Stimulated activated CD4-positive, alpha-beta T cell treated with anti-CD3 and anti-CD28 coated beads, Interleukin-15, amount 100 ng/mL, for 1 hour (primary cell): Measurements from ENCODE around the gene ARVCF.

Experiments used
- DNase-seq, 2 donors: peaks; one replicate each; pipeline ENCODE4 v3.0.0-alpha.2; 2020; ENCODE audit warnings: low read depth in 1 of 2, low spot score in 1 of 2

ARVCF gene

DNA sequence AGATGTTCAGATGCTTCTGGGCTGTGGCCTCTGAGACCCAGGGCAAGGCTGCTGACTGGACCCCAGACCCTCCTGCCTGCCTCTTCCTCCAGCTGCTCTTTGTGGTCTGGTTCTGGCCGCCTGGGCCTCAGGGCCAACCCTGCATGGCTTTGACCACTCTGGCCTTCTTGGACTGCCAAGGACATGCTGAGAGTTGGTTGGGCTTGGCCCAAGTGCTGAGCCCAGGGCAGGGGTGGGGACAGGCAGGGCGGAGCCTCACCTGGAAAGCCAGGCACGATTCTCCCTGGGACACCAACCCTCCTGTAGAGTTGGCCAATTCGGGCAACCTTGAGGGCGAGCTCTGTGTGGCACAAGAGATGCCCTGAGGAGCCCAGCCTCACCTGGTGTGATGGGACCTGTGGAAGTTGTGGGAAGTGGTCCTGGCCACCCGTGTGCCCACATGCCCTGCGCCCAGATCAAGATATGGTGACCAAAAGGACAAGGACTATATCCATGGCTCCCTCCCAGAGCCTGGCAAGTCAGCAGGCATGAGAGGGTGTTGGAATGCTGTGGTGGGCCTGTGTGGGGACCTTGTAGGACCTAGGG, 15.9 kb upstream of the ARVCF start:
- no peak for DNase-seq

DNA sequence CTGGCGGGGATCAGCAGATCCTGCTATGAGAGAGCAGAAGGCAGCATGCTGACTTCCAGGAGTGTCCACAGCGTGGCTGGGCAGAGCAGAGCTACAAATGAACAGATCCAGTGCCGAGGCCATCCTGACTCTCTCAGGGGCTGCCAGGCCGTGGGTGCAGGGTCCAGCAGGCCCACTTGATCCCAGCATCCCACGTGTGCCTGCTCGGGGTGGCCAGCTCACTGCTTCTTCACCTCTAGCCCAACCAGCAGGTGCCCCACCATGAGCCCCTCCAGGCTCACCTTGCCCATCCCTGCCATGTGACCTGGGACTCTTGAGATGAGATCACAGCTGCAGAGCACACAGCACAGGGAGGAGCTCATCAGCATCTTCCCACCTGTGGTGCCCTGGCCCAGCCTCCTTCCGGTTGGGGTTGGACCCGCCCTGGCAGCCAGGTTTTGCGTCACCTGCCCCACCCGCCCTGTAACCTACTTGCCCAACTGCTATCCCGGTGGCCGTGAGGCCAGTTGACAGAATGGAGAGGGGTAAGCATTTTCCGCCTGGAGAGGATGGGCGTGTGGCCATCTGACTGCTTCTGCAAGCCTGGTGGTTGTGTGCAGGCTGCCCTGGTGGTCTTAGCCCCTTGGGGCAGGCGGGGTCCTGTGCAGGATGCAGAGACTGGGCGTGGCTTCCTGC, 15.2 kb upstream of the ARVCF start:
- no peak for DNase-seq

DNA sequence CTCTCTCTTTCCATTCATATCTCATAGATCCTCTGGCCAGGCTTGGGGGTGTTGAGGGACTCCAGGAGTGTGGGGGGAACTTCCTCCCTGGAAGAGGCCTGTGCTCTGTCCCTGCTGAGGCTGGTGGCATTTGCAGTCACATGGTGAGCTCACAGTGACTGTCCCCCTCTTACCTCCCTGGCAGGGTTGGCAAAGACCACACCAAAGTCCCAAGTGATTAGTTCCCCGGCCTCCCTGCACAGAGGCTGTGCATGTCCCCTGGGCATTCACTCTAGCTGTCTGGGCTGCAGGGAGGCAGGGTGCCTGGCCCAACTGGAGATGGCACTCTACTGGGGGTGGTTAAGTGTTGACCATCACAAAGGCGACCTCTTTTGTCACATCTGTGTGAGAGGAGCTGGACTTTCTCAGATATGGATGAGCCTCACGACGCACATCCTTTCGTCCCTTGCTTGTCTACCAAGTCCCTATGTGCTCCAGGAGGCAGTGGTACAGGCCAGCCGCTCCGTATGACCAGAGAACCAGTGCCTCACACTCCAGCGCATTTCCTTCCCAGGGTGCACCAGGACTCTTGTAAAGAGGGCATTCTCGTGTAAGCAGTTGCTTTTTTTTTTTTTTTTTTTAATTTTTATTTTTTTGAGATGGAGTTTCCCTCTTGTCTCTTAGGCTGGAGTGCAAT, 13.1 kb upstream of the ARVCF start:
- no peak for DNase-seq

DNA sequence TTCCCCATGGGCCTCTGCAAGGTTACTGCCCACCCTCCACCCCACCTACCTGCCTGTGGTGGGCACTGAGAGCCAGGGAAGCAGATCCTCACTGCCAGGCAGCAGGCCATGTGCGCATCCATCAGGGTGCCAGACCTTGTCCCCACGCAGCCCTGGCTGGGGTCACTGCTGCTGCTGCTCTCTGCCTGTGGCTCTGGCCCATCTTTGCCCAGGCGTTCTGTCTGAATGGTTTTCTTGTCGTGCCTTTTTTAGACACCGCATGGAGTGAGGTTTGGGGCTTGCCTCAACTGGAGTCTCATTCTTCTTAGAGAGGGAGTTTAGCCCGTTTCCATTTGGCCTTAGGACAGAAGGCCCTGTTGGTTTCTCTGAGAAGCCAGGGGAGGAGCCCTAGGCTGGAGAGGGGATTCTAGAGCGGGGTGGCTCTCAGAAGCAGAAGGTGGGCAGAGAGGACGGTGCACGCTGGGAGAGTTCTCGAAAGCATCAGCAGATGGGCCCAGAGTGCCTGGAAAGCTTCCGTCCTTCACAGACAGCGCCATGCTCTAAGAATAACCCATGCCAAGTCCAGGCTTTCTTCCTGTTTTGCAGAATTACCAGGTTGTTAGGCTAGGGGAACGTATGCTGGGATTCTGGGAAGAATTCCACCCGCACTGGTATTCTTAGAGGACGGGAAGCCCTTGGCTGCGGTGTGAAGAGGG, 12.4 kb upstream of the ARVCF start:
- DNase-seq, result no peak

DNA sequence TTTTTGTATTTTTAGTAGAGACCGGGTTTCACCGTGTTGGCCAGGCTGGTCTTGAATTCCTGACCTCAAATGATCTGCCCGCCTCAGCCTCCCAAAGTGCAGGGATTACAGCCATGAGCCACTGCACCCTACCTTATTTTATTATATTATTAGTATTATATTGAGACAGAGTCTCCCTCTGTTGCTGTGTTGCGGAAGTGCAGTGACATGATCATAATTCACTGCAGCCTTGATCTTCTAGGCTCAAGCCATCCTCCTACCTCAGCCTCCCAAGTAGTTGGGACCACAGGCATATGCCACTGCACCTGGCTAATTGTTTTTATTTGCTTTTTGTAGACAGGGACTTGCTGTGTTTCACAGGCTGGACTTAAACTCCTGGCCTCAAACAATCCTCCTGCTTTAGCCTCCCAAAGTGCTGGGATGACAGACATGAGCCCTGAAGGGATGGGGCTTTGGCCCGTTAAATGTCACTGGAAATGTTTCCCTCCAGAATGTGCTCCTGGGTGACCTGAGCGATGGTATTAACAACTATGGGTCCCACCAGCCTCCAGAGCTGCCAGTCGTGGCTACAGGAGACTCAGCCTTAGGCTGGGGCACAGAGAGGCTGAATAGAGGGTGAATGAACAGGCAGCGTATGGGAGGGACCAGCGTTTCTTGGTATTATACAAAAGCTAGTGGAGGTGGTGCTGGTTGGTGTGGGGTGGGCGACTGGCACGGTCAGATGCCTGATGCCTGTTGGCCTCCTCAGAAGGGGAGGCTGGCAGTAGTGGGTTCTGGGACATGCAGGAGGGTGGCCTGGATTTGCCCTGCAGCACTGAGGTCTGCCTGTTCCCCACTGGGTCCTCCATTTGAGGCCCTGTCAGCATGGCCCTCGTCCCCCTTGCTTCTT, 11.6 kb upstream of the ARVCF start:
- DNase-seq, result no peak

DNA sequence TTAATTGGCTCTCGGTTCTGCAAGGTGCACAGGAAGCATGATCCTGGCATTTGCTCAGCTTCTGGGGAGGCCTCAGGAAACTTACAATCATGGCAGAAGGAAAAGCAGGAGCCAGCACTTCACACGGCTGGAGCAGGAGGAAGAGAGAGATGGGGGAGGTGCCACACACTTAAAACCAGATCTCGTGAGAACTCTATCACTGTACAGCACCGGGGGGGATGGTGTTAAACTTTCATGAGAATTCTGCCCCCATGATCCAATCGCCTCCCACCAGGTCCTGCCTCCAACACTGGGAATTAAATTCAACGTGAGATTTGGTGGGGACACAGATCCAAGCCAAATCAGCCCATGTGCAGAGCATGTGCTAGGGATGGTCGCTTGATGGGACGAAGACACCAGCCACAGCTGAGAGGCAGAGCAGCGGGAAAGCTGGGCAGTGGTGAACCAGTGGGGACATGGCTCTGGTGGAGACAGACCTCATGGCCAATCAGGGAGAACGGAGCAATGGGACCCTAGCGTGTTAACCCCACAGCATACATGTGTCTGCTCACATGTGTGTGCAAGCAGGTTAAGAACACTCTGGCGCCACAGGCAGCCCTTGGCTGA, 10.5 kb upstream of the ARVCF start:
- DNase-seq, result no peak

DNA sequence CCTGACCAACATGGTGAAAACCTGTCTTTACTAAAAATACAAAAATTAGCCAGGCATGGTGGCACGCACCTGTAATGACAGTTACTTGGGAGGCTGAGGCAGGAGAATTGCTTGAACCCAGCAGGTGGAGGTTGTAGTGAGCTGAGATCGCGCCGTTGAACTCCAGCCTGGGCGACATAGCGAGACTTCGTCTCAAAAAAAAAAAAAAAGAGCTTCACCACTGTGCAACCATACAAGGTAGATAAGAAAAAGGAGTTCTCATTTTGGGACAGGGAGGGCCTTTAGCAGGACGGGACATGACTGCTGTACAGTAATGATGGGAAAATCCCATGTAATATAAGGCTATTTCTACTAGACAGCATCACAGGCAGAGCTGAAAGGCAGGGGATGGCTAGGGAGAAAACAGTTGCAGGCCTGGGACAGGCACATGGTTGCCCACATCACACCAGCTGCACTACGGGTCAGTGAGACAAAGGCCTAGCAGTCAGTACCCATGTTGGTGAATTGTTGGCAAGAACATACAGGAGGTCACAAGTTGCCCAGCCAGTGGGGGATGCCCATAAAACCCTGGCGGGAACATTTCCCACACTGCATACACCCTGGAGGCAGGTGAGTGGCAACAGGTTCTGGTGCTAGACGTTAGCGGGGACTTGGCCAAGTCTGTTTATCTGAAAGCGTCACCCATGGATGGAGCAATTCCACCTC, 9.7 kb upstream of the ARVCF start:
- DNase-seq, result no peak

DNA sequence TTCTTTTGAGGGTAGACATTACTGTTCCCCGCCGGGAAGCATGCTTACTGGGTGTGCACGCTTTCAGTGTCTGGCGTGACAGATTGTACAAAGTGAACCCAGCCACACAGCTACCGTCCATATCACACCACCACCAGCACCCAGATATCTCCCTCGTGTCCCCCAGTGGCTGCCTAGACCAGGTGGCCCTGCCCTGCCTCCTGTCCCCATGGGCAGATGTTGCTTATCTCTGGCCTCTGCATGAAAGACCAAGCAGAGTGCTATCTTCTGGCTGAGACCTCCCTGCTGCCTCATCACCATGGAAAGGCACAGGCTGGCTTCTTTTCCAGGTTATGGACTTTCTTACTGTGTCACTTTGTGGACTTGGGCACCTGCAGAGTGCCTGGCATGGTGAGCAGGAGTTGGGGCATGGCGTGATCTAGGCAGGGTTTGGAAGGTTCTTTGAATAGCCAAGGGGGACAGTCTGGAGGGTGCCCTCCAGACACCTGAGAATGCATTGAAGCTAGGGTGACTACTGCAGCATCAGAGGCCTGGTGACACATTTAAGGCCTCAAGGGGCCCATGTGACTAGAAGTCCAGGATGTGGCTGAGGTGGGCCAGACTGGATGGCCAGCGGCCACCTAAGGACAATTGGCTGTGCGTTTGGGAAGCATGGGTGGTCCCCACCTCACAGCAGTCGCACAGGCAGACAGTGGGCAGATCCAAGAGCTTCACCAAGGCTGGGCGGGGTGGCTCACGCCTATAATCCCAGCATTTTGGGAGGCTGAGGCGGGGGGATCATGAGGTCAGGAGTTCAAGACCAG, 9.0 kb upstream of the ARVCF start:
- DNase-seq, result no peak

DNA sequence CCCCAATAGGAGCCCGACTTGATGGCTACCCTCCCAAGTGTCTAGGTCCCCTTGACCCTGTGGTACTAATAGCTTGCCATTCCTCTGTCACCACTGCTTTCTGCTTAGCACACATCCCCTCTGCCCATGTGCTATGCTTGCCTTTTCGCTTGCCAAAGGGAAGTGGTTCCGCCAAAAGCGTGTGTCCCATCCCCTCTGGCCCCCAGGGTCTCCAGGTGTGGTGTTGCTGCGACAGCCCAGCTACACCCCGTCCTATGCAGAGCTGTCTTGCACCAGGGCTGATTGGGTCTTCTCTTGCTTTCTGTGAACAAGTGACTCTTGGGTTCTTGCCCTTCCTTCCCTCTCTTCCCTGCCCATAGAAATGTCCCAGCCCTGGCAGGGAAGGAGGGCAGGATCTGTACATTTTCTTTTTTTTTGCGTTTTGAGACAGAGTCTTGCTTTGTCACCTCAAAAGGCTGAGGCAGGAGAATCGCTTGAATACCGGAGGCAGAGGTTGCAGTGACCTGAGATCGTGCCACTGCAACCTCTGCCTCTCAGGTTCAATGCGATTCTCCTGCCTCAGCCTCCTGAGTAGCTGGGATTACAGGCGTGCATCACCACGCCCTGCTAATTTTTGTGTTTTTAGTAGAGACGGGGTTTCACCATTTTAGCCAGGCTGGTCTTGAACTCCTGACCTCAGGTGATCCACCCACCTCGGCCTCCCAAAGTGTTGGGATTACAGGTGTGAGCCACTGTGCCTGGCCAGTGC, 8.2 kb upstream of the ARVCF start:
- no peak for DNase-seq

DNA sequence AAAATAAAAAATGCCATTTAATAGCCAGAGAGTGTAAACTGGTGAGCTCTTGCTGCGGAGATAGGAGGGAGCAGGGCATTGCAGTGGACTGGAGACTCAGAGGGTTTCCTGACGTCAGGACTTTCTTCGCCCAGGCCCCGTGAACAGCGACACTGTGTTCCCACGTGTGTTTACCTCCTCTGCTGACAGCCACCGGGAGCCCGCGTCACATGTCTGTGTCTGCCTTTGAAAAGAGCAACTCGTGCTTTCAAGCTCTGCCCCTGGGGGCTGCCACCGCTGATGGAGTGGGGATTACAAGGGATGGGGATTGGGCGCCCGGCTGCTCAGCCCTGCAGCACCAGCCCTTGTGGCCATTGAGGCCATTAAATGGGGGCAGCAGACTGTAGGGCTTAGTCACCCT, 7.6 kb upstream of the ARVCF start:
- no peak for DNase-seq

DNA sequence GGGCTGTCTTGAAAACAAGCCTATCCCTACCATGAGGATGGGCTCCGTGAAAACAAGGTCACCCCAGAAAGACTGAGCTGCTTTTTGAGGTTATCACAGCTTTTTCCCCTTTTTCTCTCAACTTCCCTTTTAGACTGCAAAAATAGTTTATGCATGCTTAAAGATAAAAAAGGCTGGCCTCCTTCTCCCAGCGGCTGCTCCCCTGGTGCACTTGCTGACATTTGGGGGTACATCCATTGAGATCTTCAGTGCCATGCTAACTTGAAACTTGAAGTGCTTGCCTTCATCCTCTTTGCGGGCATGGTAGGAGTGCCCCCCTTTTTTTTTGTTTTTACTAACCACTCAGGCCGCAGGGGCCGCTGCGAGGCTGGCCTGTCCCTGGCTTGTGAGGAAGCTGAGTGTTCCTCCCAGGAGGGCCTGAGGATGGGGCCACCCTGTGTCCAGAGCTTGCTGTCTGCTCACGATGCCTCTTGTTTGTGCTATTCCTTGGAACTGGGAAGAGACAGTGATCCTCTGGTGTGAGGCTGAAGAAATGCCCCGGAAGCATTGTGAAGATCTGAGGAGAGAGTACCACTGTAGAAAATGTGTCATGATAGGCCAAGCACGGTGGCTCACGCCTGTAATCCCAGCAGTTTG, 6.5 kb upstream of the ARVCF start:
- no peak for DNase-seq

DNA sequence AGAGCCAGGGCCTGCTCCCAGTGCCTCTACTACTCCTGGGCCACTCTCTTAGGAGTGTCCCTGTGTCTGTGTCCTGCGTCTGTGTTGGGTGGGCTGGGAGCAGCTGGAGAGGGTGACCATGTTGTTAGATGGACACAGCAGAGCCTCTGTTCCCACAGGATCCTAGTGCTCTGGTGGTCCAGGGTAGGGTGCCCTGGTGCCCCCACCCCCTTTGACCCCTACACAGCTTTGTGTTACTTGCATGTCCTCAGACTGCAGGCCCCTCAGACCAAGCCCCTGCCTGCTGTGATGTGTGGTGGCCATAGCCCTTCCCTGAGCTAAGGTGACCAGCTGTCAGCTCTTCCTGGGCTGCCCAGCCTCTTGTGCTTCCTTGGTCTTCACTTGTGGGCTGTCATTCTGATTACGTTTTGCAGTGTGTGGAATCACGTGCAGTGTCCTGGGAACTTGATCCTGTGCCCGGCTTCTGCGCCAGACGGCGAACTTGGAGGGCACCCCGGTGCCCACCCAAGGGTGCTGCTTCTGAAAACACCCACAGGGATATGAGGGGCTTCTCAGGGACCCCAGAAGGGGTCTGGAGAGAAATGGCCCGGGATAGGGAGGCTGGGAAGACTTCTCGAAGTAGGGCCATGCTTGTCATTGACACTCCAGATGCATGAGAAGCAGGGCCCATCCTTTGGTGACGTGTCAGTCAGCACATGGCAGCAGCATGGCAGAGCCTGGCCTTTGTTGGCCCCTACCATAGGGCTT, 5.8 kb upstream of the ARVCF start:
- no peak for DNase-seq

DNA sequence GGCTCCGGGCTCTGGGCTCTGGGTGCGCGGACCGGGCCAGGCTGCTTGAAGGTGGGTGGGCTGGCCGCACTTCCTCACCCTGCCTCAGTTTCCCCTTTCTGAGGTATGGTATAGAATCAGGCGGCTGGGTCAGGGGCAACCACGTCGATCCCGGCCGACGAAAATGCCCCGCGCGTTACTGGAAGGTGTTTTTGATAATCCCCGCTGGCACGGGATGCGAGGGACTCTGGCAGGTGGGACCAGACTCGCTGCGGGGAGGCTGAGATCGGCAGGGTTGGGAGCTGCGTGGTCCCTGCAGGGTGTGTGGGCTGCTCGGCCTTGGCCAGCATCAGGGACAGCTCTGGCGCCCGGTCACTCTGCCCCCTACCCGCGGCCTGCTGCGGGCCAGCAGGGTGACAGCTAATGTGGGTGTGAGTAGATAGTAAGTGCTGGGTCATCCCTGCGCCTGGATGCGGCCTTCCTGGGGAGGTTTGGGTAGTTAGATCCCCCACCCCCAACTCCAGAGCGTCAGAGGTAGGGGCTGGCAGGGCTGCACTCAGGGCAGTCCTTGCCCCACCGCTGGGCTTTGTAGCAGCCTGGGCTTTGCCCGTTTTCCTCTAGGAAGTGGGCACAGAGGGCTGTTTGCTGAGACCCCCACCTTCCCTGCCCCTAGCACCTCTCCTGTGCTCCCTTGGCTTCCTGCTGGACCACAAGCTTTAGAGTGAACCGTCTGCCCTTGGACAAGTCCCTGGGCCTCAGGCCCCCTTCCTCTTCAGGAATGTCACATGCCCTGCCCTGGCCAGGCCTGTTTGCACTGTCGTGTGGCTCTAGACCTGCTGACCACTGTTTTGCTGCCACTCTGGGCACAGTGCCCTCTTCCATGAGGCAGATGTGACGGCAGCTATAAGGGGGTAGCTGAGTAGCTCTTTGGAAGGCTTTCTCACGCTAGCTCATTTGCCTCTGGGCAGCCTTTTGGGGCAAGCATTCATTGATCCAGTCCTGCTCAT, 4.9 kb upstream of the ARVCF start:
- DNase-seq, result no peak

DNA sequence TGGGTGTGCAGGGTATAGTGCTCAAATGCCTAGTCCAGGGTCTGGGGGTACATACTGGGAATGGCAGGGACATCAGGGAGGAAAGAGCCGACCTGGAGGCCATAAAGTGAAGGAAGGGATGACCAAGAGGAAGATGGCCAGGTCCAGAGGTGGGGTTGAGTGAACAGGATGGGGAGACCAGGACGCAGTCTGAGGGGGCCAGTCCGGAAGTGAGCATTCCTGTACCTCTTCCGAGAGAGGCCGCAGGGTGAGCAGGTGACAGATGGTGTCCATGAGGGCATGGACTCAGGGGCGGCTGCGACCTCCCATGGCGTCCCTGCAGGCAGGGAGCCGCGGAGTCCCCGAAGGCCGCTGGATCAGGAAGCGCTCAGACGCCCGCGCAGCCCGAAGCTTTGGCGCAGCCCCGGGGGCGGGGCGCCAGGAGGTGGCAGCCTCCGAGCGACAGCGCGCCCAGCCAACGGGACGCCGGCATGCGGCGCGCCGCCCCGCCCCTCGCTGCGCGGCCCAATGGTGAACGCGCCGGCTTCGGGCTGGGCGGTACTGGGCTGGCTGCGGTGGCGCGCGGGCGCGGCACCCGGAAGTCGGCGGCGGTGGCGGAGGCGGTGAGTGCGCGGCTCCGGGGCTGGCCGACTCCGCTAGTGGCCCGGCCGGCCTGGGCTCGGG, 4.0 kb upstream of the ARVCF start, which contains the start of gene TANGO2:
Gene TANGO2, plus strand, starts transcription at position 578 of the 663 bp plus-strand sequence. CDS start 15,689 bp downstream, outside the sequence.
- peak; percentile 92 to 93 for DNase-seq
